Upper lobe of right lung (tissue), 1 donor: Measurements from ENCODE around the gene EFCAB11. TPM values are rescaled to one million over a fixed set of nuclear protein-coding genes. Genes with fewer than 3 reads are reported as not detected.
"Not testable (repeated sequence)": the region's sequence is repeated elsewhere in the genome, so short reads cannot be mapped to it uniquely, and the experiment has no call there.

Experiments
- ATAC-seq: fragments of 200-7000 bp; cut with Tn5 transposase; one replicate; pipeline ENCODE4 v1.9.1; 2020; ENCODE audit warnings: mild to moderate bottlenecking, moderate library complexity
- DNase-seq: peaks from one replicate; pipeline ENCODE4 v3.0.0-alpha.2; 2020
- H3K27ac ChIP-seq: fragments of 200-600 bp; one replicate; pipeline ENCODE4 v1.8.0; 2022
- H3K27me3 ChIP-seq: fragments of 200-600 bp; one replicate; pipeline ENCODE4 v1.8.0; 2022; ENCODE audit warnings: mild to moderate bottlenecking
- H3K36me3 ChIP-seq: fragments of 200-600 bp; one replicate; pipeline ENCODE4 v1.8.0; 2022
- H3K4me1 ChIP-seq: fragments of 200-600 bp; one replicate; pipeline ENCODE4 v1.8.0; 2022
- H3K4me3 ChIP-seq: fragments of 200-600 bp; one replicate; pipeline ENCODE4 v1.8.0; 2022; ENCODE audit warnings: mild to moderate bottlenecking
- H3K9me3 ChIP-seq: fragments of 200-600 bp; one replicate; pipeline ENCODE4 v1.8.0; 2022
- intact Hi-C: fragments of 100-400 bp; cut with DNase I; formaldehyde crosslinking; loops from one replicate; pipeline ENCODE4 v1.11.0; 2022
- total RNA-seq: library from RNA; stranded (reverse); fragmentation: NEBNext Ultra II Directional; extraction: Animal tissue kit (Norgen Biotek cat#: 25700); gene quantifications from one replicate; pipeline ENCODE4 v1.2.1, GENCODE V29; 2021
- TF ChIP-seq, protein P1 (sequence below): fragments of 200-600 bp; IDR thresholded peaks from one replicate; pipeline ENCODE4 v1.8.0; 2022; ENCODE audit warnings: antibody characterized with exemption
- donor health status: DM: no; HTN: yes; CAD: no; lungs with severe emphysema.

EFCAB11 gene
- total RNA-seq, 1 donor from 2014 or later = 4.0 TPM

DNA sequence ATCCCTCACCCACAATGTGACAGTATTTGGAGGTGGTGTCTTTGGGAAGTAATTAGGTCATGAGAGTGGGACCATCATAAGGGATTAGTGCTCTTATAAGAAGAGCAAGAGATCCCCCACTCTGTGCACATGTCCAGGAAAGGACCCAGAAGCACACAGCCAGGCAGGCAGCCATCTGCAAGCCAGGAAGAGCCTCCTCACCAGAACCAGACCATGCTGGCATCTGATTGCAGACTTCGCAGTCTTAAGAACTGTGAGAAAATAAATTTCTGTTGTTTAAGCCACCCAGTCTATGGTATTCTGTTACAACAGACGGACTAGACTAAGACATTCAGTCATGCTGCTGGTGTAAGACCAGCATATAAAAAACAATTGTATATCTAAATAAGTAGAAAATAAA lies 69.8 kb downstream of the EFCAB11 start:
- Histone ChIP-seq H3K27ac (no peak overlapping the region), H3K4me1 (no peaks in the 10 kb centered on the region), H3K36me3 (no peaks in the 10 kb centered on the region), H3K27me3 (no peaks in the 10 kb centered on the region), H3K4me3 (no peak overlapping the region), H3K9me3 (no peaks in the 10 kb centered on the region)
- ATAC-seq = no peak
- DNase-seq = no peak
- TF ChIP-seq, protein P1, sequence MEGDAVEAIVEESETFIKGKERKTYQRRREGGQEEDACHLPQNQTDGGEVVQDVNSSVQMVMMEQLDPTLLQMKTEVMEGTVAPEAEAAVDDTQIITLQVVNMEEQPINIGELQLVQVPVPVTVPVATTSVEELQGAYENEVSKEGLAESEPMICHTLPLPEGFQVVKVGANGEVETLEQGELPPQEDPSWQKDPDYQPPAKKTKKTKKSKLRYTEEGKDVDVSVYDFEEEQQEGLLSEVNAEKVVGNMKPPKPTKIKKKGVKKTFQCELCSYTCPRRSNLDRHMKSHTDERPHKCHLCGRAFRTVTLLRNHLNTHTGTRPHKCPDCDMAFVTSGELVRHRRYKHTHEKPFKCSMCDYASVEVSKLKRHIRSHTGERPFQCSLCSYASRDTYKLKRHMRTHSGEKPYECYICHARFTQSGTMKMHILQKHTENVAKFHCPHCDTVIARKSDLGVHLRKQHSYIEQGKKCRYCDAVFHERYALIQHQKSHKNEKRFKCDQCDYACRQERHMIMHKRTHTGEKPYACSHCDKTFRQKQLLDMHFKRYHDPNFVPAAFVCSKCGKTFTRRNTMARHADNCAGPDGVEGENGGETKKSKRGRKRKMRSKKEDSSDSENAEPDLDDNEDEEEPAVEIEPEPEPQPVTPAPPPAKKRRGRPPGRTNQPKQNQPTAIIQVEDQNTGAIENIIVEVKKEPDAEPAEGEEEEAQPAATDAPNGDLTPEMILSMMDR = no peak
- intact Hi-C loops = no loop called here

DNA sequence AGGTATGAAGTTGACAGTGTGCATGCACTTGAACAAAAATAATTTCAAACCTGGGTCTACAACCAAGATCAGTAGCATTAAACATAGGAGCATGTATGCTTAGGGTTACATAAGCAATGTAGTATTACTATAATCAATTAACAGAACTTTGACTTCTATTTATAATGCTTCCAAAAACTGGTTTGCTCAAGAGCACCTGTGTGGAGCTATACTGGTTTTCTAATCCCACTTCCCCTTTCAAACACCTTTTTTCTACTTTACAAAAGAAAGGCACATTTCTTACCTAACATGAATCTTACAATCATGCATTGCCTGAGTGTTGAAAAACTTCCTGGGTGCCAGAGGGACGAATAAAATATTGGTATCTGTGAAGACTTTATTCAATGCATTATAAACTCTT lies 72.7 kb downstream of the EFCAB11 start:
- intact Hi-C loops = no loop called here
- no peak overlapping the region for H3K4me3 ChIP-seq
- ATAC-seq (no peak), DNase-seq (no peak)
- TF ChIP-seq, protein P1 = no peak
- H3K36me3 ChIP-seq = no peaks in the 10 kb centered on the region
- H3K4me1 ChIP-seq = no peaks in the 10 kb centered on the region
- H3K27me3 ChIP-seq = no peaks in the 10 kb centered on the region
- H3K9me3 ChIP-seq = no peaks in the 10 kb centered on the region
- H3K27ac ChIP-seq = no peak overlapping the region

DNA sequence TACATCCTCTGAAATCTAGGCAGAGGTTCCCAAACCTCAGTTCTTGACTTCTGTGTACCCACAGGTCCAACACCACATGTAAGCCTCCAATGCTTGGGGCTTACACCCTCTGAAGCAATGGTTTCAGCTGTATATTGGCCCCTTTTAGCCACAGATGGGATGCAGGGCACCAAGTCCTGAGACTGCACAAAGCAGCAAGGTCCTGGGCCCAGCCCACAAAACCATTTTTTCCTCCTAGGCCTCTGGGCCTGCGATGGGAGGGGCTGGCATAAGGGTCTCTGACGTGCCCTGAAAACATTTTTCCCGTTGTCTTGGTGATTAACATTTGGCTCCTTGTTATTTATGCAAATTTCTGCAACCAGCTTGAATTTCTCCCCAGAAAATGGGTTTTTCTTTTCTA lies 80.4 kb downstream of the EFCAB11 start:
- H3K27ac ChIP-seq, H3K9me3 ChIP-seq, ATAC-seq, H3K27me3 ChIP-seq, H3K4me3 ChIP-seq, H3K4me1 ChIP-seq, DNase-seq, H3K36me3 ChIP-seq, intact Hi-C loops: not testable (repeated sequence)

DNA sequence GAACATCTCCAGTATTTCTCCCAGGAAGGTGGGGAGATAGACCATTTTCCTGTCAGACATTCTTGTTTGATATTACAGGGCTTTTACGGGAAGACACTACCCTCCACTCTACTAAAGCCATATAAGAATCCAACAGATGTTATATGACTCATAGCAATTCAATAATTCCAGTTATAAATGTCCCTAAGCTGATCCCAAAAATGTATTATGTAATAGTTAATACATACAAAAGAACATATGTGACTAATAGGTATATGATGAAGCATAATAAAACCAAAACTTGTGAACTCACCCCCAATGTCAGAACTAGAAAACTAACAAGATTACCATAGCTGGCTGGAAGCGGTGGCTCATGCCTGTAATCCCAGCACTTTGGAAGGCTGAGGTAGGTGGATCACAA lies 84.2 kb downstream of the EFCAB11 start:
- TF ChIP-seq, protein P1 = no peak
- intact Hi-C loops = no loop called here
- H3K4me3 ChIP-seq = no peak overlapping the region
- DNase-seq (no peak), ATAC-seq (no peak)
- no peak overlapping the region for H3K27ac ChIP-seq
- no peaks in the 10 kb centered on the region for H3K27me3 ChIP-seq
- no peaks in the 10 kb centered on the region for H3K9me3 ChIP-seq
- H3K4me1 ChIP-seq = no peaks in the 10 kb centered on the region
- no peaks in the 10 kb centered on the region for H3K36me3 ChIP-seq

DNA sequence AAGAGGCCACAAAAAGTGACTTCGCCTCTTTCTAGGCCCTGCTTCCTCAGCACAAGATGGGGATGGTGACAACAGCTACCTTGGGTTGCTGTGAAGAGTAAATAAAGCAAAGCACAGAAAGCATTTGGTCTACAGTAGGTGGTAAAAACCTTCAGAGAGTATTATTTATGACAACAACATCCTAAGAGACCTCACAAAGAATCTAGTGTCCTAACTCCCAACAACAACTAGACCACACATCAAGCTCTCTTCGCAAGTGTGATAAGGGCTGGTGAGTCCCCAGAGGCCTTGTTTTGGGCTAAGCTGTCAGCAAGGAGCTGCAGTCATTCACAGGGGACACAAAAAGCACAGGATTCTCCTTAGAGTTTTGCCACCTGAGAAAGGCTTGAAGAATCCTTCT lies 84.9 kb downstream of the EFCAB11 start:
- H3K36me3 ChIP-seq = no peaks in the 10 kb centered on the region
- H3K9me3 ChIP-seq = no peaks in the 10 kb centered on the region
- H3K4me3 ChIP-seq = no peak overlapping the region
- no peaks in the 10 kb centered on the region for H3K4me1 ChIP-seq
- DNase-seq (no peak), ATAC-seq (no peak)
- H3K27ac ChIP-seq = no peak overlapping the region
- no peaks in the 10 kb centered on the region for H3K27me3 ChIP-seq
- intact Hi-C loops = no loop called here
- TF ChIP-seq, protein P1 = no peak

DNA sequence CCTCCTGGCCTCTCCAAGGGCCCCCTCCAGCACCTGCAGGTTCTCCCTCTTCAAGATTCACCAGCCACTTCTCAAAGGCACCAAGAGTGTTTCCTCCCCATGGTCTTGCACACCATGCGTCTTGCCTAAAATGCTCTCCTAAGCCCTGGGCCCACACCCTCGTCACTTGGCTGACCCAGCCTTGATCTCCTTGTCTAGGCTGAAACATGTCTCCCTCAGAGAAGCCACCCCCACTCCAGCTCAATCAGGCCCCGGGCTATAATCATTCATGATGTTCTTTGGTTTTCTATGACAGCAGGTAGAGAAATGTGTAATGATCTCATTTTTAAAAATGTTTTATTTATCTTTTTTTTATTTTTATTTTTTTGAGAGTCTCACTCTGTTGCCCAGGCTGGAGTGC lies 88.1 kb downstream of the EFCAB11 start:
- Histone ChIP-seq H3K4me1 (no peaks in the 10 kb centered on the region), H3K36me3 (no peaks in the 10 kb centered on the region), H3K9me3 (no peaks in the 10 kb centered on the region), H3K4me3 (no peak overlapping the region), H3K27ac (no peak overlapping the region), H3K27me3 (no peaks in the 10 kb centered on the region)
- TF ChIP-seq, protein P1 = no peak
- ATAC-seq (no peak), DNase-seq (no peak)
- intact Hi-C loops = no loop called here
